HG02870 (cell line): ENCODE measurements around the gene TJP3.

ENCODE experiments used
- ATAC-seq: cut with Tn5 transposase; IDR thresholded peaks from one replicate; pipeline ENCODE4 v1.9.1; 2021; ENCODE audit warnings: mild to moderate bottlenecking, moderate library complexity; ENCODE audit not compliant: unreplicated experiment

Gene TJP3

DNA sequence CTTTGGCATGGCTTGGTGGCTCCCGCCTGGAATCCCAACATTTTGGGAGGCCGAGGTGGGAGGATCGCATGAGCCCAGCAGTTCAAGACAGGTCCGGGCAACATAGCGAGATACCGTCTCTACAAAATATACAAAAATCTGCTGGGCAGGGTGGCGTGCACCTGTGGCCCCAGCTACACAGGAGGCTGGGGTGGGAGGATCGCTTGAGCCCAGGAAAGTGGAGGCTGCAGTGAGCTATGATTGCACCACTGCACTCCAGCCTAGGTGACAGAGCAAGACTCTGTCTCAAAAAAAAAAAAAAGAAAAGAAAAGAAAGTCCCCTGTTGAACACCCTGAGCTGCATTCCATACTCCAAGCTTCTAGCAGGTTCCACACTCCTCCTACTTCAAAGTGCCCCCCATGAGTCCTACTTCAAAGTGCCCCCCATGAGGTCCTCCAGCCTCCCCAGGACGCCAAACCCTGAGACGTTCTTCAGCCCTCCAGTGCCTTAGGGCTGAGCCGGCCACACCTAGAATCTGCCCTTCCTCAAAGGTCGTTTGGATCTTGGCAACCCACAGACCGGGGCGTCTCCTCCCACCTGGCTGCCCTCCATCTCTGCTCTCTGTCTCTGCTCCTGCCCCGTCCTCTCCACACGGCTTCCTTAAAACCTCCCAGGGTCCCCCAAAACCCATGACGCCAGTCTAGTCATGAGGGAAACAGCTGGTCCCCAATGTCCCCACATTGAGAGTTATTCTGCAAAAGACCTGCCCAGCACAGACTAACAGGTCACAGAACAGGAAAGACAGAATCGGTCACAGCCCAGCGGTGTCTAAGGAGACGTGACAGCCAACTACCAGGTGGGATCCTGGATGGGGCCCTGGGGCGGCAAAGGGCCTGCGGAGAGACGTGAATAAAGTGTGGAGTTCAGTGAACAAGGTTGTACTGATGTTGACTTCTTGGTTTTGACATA, 4.8 kb downstream of the TJP3 start:
- ATAC-seq: no peak

DNA sequence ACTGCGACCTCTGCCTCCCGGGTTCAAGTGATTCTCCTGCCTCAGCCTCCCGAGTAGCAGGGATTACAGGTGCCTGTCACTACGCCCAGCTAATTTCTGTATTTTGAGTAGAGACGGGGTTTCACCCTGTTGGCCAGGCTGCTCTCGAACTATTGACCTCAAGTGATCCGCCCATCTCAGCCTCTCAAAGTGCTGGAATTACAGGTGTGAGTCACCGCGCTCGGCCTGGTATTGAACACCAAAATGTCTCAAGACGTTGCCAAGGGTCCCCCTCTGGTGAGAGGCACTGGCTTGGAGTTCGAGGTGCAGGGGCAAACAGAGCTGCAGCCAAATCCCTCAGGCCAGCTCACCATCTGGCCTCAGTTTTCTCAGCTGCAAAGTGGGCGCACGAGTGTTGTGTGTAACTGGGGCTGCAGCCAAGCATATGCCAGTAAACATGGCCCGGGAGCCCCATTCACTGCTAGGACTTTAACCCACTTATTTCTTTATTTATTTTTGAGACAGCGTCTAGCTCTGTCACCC, 8.0 kb downstream of the TJP3 start:
- ATAC-seq: no peak

GRCh38 chr19:3719868-3720267, 11.7 kb downstream of the TJP3 start:
- no peak for ATAC-seq

DNA sequence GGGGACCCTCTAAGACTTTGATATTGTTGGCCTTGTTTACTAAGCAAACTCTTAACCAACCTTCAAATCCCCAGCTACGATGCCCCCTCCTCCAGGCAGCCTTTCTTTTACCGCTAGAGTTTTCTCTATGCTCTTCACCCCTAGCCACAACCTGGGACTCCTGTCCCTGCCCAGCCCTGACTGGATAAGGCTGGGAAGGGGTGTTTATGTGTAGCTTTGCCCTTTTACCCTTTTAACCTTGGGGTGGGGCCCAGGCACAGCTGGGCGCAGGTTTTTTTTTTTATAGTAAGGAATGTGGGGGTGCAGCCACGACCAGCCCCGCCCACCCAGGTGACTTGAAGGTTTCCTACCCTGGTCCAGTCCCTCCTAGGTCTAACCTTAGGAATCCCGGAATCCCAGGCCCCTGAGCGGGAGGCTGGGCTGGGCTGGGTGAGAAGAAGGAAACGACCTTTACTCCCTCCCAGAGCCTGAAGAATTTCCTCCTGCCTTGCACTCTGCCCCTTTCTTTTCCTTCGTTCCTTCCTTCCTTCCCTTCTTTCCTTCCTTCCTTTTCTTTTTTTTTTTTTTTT, 12.2 kb downstream of the TJP3 start:
- no peak for ATAC-seq

- no peak for ATAC-seq
Measured at GRCh38 chr19:3721131-3721886, 13.1 kb downstream of the TJP3 start.

- ATAC-seq: no peak
Measured at GRCh38 chr19:3721887-3722442, 13.8 kb downstream of the TJP3 start.

GRCh38 chr19:3722443-3723109, 14.4 kb downstream of the TJP3 start:
- no peak for ATAC-seq

DNA sequence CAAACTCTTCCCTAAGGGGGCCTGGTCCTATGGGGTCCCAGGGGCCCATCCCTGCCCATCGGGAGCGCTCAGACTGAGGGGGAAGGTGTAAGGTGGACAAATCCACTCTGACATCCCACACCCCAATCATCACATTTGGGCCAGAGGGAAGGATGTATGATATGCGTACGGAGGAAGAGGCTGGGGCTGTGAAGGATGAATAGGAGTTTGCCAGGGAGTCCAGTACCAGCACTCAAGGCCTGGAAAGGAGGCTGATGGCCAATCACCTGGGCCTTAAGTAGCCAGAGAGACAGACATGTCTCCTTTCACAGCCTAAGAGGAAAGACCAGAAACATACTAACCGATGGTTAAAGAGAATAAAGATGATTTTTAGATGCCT, 14.9 kb downstream of the TJP3 start:
- ATAC-seq: no peak

GRCh38 chr19:3723883-3724282, 15.7 kb downstream of the TJP3 start:
- no peak for ATAC-seq

GRCh38 chr19:3725121-3725520, 16.9 kb downstream of the TJP3 start:
- no peak for ATAC-seq

DNA sequence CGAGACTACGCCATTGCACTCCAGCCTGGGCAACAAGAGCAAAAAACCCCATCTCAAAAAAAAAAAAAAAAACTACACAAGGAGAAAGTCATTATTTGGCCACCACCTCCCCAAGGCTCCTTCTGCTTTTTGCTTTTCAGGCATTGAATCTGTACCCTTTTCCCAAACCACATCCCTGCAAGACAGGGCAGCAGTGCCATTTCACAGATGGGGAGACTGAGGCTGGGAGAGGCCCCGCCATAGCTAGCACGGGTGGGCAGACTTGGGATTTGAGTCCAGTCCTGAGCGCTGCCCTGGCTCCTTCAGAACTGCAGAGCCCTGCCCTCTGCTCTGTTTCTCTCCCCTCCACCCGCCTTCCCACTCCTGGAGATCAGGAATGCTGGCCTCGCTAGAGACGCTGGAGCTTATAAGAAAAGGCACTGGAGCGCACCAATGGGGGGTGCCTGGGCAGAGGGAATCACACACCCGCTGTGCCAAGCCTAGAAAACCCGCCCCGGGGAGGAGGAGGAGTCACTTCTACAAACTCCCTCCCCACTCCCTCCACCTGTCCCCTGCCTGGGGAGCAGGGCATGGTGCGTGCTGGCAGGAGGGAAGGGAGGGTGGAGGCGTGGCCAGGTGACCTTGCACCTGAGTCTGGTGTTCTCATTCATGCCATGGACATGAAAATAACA, 17.6 kb downstream of the TJP3 start:
- ATAC-seq: no peak

DNA sequence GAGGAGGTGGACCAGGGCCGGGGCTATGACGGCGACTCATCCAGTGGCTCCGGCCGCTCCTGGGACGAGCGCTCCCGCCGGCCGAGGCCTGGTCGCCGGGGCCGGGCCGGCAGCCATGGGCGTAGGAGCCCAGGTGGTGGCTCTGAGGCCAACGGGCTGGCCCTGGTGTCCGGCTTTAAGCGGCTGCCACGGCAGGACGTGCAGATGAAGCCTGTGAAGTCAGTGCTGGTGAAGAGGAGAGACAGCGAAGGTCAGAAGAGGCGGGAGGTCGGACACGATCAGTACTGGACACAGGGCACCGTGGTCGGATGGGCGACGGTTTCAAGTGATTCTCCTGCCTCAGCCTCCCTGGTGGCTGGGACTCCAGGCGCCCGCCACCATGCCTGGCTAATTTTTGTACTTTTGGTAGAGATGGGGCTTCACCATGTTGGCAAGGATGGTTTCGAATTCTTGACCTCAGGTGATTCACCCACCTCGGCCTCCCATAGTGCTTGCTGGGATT, 22.3 kb downstream of the TJP3 start:
- no peak for ATAC-seq

DNA sequence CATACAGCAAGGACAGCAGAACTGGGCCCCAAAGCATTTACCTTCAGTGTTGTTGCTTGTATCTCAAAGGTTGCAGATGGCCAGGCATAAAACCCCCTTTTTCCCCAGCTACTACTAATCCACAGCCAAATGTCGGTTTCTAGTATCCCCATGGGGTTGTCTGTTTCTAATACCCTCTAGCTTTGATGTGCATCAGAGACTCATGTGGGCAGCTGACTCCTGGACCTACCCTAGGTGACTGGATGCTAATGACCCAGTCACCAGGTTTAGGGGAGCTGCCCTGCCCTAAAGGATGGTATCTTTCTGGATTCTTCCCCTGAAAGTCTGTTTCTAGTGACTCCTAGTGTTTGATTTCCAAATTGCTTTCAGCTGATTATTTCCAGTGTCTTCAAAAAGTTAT, 23.9 kb downstream of the TJP3 start:
- ATAC-seq: no peak

DNA sequence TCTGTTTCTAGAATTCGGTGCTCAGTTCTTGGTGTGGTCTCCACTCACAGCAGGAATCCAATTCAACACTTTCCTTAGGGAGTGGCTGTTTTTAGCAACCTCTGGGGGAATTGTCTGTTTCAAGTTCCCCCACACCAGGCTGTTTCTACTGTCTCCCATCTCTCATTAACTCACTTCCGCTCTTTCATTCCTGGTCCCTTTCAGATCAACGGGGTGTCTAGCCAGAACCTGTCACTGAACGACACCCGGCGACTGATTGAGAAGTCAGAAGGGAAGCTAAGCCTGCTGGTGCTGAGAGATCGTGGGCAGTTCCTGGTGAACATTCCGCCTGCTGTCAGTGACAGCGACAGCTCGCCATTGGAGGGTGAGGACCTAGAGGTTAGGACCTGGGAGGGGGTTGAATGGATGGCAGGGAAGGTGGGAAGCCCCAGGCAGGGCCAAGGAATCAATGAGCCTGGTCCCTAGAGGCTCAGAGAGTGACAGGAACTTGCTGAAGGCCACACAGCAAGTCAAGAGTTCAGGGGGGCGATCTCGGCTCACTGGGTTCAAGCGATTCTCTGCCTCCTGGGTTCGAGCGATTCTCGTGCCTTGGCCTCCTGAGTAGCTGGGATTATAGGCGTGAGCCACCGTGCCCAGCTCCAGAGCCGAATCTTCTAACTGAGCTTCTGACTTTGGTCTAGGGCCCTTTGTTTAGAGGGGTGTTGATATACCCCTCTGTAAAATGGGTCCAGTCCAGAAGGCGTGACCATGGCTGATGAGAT, 25.5 kb downstream of the TJP3 start:
- ATAC-seq: no peak

DNA sequence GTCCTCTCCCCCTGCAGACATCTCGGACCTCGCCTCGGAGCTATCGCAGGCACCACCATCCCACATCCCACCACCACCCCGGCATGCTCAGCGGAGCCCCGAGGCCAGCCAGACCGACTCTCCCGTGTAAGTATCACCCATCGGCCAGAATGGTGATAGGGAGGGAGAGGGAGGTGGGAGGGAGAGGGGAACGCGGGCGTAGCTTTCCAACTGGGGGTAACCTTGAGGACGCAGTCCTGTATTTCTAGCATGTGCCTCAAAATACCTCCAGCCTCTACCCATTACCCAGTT, 26.1 kb downstream of the TJP3 start:
- no peak for ATAC-seq

GRCh38 chr19:3736106-3736724, 28.0 kb downstream of the TJP3 start:
- no peak for ATAC-seq

- no peak for ATAC-seq
Measured at GRCh38 chr19:3737487-3738205, 29.5 kb downstream of the TJP3 start.

GRCh38 chr19:3738477-3739220, 30.5 kb downstream of the TJP3 start:
- no peak for ATAC-seq
